NCI-H2081 (cell line): ENCODE data around the gene DRGX.

Experiments
- DNase-seq, 2 experiments: peaks; one replicate each; lab custom pipeline; 2025; lab: John Stamatoyannopoulos, UW

Gene DRGX

DNA sequence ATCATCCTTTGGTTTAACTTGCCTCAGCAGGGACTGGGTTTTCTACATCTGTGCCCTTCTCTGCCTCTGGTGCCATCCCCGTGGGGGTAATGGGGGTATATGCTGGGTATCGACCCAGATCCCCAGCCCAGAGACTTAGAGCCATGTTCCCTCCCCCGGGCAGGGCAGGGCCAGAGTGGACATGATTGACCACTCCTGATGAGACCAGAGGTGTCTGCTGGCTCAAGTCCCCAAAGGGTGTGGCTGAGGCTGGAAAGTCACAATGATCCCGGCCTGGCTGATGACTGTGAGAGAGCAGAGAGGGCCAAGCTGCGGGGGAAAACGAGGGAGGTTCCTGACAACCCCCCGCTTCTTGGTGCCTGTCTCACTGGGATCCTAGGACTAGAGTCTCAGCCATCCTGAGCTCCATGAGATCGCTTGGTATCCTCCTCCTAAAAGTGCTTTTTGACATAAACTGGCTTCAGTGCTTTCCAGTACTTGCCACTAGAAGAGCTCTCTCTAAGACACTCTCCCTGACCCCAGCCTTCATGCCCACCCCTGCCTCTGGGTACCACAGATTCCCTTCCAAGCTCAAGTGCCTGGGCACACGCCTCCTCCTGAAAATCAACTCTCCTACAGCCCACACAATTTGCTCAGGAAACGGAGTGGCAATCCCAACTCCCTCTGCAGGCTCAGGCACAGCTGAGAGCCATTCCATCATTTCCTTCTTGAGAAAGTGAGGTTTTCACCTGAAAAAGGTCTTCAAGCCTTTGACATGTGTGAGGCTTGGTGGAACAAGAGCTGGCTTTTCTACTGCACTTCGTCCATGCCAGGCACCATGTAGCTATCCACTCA is 33.9 kb downstream of the DRGX start:
- DNase-seq: no peak

DNA sequence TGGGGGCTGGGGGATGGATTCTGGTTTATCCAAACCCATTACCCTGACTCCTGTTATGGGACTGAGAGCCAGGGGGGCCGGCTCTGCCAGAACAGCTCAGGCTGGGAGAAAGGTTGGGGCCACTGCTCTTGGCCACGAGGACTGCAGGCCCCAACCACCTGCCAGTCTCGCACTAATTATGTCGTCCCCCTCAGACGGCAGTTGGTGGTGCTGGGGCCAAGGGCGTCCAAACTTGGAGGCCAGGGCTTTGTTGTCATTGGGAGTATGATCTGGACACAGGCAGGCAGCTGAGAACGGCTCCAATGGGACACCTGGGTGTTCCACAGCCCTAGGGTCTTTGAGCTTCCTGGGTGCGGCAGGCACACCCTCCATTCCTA is 34.7 kb downstream of the DRGX start:
- no peak for DNase-seq

DNA sequence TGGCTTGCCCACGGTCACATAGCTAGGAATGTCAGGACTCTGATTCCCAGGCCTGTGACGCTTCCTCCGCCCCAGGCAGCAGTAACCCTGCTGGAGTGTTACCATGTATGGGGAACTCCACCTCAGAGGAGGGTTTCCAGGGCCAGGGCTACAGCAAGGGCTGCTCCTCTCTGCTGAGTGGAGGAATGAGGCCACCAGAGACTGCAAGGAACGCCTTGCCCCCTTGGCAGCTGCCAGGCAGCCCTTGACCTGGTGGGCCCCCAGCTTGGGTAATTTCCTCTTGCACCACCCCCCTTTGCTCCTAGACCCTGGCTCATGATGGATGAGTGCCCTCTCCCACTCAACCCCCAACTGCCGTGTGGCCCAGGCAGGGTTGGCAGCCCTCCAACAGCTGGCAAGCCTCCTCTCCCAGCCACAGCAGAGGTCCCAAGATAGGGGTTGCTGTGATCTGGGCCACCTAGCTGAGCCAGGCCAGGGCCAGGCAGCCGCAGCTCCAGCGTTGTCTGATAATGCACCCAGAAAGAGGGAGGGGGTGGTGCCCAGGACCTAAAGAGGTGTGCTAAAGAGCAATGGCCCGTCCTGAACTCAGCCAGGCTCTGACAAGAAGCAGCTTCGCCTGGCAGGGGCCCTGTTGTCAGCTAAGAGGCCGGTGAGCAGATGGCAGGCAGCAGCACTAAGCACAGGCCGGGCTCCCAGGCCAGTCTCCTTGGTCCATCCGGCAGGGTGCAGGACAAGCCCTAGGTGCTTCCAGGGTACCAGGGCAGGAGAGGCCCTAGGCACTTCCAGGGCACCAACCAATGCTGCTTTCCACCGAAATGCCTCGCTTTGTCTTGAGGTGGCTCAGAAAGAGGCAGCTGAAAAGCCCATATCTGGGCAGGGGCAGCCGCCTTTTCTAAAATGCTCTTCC is 35.4 kb downstream of the DRGX start:
- no peak for DNase-seq

DNA sequence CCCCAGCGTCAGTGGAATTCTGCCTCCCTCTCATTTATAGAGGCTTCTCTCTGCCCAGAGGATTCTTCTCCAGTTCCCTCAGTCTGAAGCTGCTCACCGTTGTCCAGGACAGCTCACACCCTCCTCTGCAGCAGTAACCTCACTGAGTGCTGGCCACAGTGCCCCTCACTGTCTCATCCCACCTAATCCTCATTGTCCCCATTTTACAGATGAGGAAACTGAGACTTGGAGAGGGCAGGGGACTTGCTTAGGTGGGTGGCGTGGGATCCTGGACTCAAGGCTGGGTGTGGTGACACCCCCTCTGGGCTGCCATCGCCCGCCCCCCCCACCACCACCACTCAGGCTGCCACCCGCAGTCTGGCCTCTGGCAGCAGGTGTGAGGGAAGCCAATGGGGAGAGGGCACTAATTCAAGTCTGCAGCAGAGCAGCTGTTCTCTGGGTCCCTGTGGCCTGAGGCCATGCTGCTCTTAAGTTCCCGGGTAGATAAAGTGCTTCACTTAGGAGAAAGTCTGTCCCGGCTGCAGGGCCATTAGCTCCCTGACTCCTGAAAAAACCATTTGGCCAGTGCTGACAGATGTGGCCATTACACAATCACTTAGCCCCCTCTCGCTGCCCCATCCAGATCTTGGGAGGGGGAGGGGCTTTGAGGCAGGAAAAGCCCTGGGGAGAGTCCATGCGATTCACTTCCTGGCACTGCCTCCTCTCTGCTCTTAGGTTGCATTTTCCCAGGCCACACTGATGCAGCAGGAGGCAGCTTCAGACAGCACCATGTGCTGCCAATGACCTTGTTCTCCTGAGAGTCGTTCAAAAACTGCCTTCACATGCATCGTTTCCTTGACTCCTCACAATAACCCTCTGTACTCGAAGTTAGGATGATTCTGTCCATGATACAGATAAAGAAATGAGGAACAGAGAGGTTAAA is 36.3 kb downstream of the DRGX start:
- peak; percentile 13 to 54 for DNase-seq

DNA sequence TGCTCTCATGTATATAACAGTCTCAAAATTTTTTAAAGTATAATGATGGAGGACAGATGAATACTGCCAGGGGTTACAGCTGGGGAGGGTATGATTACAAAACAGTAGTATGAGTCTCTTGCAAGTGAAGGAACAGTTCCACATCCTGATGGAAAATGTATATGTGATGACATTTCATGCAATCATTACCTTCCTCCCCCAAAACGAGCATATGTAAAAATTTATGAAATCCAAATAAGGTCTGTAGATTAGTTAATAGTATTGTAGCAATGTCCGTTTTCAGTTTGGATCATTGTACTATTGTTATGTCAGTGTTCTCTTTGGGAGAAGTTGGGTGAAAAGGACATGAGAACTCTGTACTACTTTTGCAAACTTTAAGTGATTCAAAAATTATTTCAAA is 38.0 kb downstream of the DRGX start:
- no peak for DNase-seq

DNA sequence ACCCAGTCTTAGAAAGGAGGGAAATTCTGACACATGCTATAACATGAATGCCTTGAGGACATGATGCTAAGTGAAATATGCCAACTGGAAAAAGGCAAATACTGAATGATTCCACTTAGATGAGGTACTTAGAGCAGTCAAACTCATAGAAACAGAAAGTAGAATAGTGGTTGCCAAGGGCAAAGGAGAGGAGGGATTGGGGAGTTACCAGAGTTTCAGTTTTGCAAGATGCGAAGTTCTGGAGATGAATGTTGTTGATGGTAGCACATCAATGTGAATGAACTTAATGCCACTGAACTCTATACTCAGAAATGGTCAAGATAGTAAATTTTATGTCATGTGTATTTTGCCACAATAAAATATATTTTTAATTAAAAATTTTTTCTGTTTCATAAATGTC is 38.9 kb downstream of the DRGX start:
- no peak for DNase-seq

DNA sequence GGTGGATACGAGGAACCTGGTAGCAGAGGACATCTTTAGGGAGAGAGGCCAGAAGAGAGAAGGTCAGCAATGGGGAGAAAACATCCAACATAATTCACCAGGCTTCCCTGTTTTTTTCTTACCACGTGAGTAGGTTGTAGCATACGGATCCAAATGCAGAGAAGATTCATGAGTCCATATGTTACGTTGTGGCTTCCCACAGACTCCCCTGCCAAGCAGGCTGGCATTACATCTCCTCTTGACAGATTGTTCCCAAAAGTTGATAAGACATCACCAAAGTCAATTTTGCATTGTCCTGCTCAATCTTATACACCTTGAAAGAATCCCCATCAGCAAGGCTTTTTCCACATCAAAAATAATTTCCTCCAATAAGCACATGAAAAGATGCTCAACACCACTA is 39.7 kb downstream of the DRGX start:
- DNase-seq: no peak

DNA sequence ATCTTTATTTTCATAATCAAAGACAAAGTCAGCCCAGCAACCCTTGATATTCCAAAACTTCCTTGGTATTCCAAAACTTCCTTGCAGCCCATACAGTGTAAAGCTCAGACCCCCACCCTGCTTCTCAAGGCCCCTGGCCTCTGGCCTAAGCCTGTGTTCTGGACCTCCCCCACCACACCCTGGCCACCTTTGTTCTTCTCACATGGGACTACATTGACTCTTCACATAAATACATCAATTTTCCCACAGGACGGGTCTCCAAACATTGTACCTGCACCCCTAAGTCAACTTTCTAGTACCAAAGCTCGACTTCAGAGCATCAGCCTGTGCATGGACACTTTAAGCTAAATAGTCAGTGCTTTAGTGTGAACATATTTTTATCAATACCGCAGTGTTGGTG is 40.7 kb downstream of the DRGX start:
- DNase-seq: no peak

DNA sequence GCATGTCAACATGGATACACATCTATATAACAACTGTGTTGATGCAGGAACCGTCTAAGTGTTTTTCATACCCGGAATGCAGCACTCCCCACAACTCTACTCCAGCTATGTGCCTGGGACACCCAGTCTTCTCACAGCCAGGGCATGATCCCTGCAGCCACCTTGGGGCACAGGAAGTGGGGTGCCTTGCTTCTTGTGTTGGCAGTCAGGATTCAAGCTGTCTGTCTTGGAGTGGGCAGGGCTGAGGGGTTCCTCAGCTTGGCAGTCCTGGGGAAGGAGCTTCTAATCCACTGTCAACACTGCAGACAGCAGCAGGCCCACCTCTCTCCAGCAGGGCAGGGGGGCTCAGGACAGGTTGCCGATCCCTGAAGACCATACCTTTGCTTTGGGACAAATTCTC is 41.3 kb downstream of the DRGX start:
- DNase-seq: no peak

DNA sequence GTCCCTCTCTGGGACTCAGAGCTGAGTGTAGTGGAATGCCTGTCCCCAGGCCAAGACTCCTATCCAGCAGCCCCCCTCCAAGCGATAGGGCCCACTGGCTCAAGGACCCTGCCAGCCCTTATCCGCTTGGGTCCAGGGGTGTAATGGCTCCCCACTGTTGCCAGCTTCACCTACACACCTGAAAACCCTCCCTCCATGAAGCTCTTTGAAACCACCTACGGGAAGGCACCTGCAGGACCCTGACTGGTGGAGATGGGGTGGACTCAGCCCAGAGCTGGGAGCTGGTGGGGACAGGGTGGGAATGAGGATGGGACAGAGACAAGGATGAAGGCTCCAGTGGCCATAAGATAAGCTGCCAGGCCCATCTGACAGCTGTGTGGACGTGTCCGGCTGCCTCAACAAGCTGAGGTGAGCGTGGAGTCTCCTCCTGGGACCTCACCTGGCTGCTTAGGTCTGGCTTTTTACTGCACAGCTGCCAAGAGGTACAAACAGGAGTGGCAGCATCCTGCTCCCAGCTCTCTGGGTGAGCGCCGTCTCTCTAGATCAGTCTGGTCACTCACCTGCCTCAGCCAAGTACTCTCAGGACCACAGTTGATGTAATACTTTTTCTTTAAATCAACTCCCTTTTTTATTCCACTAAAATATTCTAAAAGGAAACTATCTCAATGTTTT is 41.9 kb downstream of the DRGX start:
- DNase-seq: no peak

DNA sequence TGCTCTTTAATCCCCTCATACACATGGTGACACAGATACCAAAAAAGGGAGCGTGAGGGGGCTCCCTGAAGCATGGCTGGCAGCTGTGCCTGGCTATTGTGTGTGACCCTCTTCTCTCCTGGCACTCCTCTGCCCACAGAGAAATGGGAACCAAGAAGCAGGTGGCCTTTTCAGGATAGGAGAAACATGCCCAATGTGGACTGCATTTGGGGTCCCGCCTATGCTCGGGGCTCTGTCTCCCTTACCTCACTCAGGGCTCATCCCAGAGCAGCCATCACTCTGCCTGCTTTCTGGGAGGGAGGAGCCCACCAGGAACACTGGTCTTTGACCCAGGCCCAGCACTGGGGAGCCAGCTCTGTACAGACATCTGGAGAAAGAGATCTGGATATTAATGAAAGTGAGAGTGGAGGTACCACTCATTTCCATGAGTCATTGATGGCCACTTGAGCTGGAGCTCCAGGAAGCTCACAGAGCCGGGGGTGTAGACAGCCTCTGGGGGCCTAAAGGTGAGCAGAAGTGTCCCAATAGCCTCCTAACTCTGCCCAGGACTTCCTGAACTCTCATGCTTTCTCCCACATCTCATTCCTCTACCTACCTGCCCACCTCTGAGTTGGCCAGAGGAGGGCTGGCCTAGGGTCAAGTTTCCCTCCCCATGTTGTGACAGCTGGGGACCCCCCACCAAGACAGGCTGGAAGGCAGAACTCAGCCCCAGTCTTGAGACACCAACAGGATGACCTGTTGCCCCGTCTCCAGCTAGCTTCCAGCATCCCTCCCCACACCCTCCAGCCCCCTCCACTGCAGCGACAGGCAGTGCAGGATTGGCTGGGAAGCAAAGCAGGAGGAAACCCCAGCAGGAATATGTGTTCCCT is 42.6 kb downstream of the DRGX start:
- DNase-seq: no peak

DNA sequence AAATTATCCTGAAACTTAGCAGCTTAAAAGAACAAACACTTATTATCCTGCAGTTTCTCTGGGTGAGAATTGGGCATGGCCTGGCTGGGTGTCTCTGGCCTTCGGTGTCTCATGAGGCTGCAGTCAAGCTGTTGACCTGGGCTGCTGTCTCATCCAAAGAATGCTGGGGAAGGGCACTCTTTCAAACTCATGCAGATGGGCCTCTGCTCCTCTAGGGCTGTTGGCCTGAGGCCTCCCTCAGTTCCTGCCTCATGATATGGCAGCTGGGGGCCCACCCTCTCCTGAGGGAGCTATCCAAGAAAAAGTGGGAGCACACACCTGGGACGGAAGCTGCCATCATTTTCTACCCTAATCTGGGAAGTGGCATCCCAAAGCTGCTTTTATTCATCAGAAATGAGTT is 43.6 kb downstream of the DRGX start:
- no peak for DNase-seq

DNA sequence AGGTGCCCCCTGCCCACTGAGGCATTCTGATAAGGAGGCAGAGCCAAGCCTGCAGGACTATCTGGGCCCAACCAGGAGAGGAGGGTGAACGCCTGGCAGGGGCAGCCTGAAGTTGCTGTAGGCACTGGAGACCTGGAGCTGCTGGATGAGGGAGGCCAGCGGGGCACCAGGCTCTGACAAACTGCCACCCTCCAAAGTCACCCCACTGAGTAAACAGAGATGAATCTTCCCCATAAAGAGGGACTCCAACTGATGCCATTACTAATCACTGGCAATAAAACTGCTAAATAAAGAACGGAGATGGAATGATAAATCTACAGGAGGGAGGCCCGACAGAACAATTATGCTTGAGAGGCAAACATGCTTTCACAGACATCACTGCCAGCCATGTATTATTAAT is 44.2 kb downstream of the DRGX start:
- DNase-seq: no peak

DNA sequence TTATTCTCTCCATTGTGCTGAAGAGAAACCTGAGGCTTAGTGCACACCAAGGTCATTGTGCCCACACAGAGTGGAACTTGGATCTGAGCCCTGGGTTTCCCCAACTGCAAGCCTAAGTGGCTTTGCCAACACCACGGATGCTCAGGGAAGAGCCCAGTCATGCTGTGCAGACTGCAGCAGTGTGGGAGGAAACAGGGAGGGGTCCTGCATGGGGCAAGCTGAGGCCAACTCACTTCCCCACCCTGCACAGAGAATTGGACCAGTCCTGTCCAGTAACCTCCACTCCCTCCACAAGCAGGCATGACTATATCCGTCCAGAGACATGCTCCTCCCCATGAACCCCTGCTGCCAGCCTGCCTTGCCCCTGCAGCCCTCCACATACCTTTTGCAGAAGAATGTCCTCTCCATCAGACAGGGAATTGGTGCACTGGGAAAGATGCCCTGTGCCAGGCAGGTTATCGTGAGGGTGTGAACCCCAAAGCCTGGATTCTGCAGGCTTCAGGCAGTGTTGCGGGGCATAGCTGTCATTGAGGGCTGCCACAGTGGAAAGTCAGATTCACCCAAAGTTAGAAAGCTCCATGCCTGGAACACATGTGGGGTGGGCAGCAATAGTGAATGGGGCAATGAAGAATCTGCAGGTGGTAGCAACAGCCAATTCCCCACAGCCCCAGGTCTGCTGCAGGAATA is 44.9 kb downstream of the DRGX start:
- no peak for DNase-seq

DNA sequence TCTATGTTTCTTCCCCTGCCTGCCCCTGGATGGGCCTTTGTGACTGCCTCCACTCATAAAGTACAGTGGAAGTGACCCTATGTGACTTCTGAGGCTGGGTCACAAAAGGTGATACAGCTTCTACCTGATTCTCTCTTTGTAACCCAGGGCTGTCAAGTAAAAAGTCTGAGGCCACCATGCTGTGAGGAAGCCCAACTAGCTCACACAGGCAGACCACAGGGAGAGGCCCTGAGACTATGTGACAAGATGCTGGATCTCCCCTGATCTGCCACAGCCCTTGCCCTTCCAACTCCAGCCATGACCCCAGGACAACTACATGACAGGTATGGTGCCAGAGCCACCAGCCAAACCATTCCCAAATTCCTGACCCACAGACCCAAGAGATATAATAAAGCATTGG is 45.8 kb downstream of the DRGX start:
- DNase-seq: no peak

DNA sequence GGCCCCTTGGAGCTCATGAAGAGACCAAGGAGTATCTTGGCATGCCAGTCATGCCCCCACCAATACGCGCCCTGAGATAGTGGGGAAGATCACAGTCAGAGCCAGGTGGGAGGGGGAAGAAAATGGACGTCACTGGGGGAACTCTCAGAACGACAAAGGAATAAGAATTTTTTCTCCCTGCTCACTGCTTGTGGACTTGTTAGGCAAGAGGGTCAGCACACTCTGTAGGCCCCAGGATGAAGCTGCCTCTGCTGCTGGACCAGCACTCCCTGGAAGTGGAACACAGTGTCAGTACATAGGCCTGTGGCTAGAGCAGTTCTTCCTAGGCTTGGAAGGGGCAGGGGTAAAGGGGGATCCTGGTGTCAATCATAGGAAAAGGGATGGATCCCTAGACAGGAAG is 46.5 kb downstream of the DRGX start:
- no peak for DNase-seq

DNA sequence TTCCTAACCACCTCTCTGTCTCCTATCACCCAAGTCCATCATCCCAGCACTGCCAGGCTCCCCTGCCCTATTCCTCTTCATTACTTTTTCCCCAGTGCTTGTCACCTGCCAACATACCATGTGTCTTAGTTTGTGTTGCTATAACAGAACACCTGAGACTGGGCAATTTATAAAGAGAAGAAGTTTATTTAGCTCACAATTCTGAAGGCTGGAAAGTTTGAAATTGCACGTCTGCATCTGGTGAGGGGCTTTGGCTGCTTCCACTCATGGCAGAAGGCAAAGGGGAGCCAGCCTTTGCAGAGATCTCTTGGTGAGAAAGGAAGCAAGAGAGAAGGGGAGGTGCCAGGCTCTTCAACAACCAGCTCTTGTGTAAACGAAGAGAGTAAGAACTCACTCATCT is 47.3 kb downstream of the DRGX start:
- DNase-seq: no peak

DNA sequence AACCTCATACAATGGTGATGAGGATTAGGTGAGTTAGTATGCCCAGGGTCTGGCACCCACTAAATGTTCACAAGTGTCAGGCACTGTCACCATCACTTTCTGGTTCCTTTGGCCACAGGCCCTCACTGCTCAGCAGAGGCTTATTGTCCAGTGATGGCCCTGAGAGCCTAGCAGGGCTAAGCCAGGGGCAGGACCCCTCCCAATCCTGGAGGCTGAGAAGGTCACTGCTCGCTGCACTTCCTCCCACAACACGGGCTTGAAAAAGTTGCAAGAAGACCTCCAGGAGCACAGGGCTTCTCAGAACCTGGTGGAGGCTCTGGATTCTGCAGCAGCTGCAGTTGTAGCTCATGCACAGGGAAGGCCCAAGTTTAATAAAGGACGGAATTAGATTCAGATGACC is 48.1 kb downstream of the DRGX start:
- DNase-seq: no peak

DNA sequence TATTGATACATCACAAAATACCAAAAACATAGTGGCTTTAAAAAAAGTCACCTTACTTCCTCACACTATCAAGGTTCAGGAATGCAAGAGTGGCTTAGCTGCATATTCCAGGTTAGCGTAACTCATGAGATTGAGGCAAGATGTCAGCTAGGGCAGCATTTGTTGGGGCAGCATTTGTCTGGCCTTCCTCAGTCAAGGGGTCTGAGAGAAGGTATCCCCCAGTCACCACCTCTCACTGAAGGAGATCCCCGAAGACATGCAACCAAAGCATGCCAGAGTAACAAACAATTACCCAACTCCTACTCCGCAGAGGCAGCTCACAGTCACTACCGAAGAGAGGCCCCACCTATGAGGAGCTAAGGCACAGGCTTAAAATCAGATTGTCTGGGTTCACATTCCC is 48.5 kb downstream of the DRGX start:
- DNase-seq: no peak

DNA sequence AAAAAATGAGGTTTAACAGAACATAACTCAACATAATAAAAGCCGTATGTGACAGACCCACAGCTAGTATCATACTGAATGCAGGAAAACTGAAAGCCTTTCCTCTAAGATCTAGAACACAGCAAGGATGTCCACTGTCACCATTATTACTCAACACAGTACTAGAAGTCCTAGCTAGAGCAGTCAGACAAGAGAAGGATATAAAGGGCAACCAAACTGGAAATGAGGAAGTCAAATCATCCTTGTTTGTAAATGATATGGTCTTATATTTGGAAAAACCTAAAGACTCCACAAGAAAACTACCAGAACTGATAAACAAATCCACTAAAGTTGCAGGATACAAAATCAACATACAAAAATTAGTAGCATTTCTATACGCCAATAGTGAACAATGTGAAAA is 51.0 kb downstream of the DRGX start:
- no peak for DNase-seq
